Testis (tissue), 2 donors: ENCODE results near the gene WNT2.

ENCODE experiments used
- POLR2A ChIP-seq: fragments of 450-650 bp; IDR thresholded peaks from one replicate; pipeline ENCODE4 v1.6.1; 2017; ENCODE audit warnings: antibody characterized with exemption, mild to moderate bottlenecking, moderate library complexity
- TF ChIP-seq, protein P1 (sequence below), 3 experiments: fragments of 450-650 bp in 2 of 3; fragments of 200-600 bp in 1 of 3; sonication (generic) in 1 of 3; IDR thresholded peaks; one replicate each; pipeline ENCODE4 v1.5.1; 2016 to 2019; ENCODE audit warnings: antibody characterized with exemption in 3 of 3, mild to moderate bottlenecking in 2 of 3, moderate library complexity in 1 of 3

DNA sequence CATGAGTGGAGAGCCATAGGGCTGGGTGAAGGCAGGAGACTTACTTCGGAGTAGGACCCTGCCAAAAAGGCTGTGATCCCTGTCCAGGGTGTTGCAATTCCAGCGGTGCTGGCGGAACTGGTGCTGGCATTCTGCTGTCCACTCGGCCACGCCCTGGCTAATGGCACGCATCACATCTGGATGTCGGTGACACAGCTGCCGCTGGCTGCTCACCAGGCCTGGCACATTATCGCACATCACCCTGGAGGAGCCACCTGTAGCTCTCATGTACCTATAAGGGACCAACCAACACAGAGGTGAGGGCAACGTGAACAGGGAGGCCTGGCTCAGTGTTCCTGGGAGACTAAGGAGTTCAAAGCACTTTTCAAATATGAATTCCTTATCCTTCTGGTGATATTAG, 2.3 kb downstream of the WNT2 start:
- TF ChIP-seq, protein P1, sequence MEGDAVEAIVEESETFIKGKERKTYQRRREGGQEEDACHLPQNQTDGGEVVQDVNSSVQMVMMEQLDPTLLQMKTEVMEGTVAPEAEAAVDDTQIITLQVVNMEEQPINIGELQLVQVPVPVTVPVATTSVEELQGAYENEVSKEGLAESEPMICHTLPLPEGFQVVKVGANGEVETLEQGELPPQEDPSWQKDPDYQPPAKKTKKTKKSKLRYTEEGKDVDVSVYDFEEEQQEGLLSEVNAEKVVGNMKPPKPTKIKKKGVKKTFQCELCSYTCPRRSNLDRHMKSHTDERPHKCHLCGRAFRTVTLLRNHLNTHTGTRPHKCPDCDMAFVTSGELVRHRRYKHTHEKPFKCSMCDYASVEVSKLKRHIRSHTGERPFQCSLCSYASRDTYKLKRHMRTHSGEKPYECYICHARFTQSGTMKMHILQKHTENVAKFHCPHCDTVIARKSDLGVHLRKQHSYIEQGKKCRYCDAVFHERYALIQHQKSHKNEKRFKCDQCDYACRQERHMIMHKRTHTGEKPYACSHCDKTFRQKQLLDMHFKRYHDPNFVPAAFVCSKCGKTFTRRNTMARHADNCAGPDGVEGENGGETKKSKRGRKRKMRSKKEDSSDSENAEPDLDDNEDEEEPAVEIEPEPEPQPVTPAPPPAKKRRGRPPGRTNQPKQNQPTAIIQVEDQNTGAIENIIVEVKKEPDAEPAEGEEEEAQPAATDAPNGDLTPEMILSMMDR (IDR thresholded peaks at IDR 0.05): no peak
- no peak for TF ChIP-seq POLR2A
